Astrocyte (in vitro differentiated cells and primary cell): Measurements from ENCODE around the gene HES3.

ENCODE experiments used
- EZH2 ChIP-seq: IDR thresholded peaks from 2 replicates; pipeline ENCODE4 v1.6.1; 2012; ENCODE audit warnings: mild to moderate bottlenecking, low read length, inconsistent platforms; ENCODE audit not compliant: insufficient read depth
- TF ChIP-seq, protein P1 (sequence below): IDR thresholded peaks from 2 replicates; pipeline ENCODE4 v1.5.1; 2011; ENCODE audit warnings: low read depth, mild to moderate bottlenecking, inconsistent platforms, low read length, moderate library complexity; ENCODE audit not compliant: insufficient read depth

DNA sequence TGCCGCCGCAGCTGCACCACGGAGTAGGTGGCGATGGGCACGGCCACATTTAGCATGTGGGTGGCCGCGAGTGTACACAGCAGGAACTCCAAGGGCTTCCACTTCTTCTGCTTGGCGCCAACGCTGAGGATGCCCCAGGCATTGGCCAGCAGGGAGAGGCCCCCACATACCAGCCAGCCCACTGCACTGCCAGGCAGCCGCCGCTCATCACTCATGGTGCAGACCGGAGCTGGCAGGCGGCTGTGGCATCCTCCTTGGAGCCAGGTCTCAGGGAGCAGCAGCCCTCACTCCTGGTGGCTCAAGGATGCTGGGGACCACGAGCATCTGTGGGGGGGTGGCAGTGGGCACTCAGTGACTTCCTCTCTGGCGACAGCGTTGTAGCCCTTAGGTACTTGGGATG is 10.7 kb downstream of the HES3 start:
- TF ChIP-seq, protein P1, sequence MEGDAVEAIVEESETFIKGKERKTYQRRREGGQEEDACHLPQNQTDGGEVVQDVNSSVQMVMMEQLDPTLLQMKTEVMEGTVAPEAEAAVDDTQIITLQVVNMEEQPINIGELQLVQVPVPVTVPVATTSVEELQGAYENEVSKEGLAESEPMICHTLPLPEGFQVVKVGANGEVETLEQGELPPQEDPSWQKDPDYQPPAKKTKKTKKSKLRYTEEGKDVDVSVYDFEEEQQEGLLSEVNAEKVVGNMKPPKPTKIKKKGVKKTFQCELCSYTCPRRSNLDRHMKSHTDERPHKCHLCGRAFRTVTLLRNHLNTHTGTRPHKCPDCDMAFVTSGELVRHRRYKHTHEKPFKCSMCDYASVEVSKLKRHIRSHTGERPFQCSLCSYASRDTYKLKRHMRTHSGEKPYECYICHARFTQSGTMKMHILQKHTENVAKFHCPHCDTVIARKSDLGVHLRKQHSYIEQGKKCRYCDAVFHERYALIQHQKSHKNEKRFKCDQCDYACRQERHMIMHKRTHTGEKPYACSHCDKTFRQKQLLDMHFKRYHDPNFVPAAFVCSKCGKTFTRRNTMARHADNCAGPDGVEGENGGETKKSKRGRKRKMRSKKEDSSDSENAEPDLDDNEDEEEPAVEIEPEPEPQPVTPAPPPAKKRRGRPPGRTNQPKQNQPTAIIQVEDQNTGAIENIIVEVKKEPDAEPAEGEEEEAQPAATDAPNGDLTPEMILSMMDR = no peak
- TF ChIP-seq EZH2 = no peak
